GM23338 (cell line): ENCODE data around the gene ZNF727. TPM values are rescaled to one million over a fixed set of nuclear protein-coding genes. Genes with fewer than 3 reads are reported as not detected.
"Not testable (repeated sequence)": the region's sequence is repeated elsewhere in the genome, so short reads cannot be mapped to it uniquely, and the experiment has no call there.

Experiments used
- ATAC-seq: fragments of 200-7000 bp; cut with Tn5 transposase; 3 replicates; pipeline ENCODE4 v1.9.1; 2020
- DNase-seq: peaks from one replicate; pipeline ENCODE4 v3.0.0-alpha.2; 2015; ENCODE audit warnings: low spot score
- H2AFZ ChIP-seq: fragments of 200-600 bp; sonication (generic); 2 replicates; pipeline ENCODE4 v1.8.0; 2016; ENCODE audit warnings: antibody characterized with exemption, mild to moderate bottlenecking, moderate library complexity
- H3F3A ChIP-seq: fragments of 200-600 bp; sonication (generic); replicated peaks from 2 replicates; pipeline ENCODE4 v1.8.0; 2017; ENCODE audit warnings: antibody characterized with exemption, mixed run types, low read depth
- H3K27ac ChIP-seq: fragments of 200-600 bp; sonication (generic); 2 replicates; pipeline ENCODE4 v1.6.1; 2016; ENCODE audit warnings: low read depth
- H3K27me3 ChIP-seq: fragments of 200-600 bp; sonication (generic); 2 replicates; pipeline ENCODE4 v1.8.0; 2016; ENCODE audit warnings: mild to moderate bottlenecking, mixed run types, moderate library complexity; ENCODE audit not compliant: insufficient read depth
- H3K36me3 ChIP-seq: fragments of 200-600 bp; sonication (generic); 2 replicates; pipeline ENCODE4 v1.8.0; 2016; ENCODE audit warnings: mild to moderate bottlenecking; ENCODE audit not compliant: insufficient read depth
- H3K4me1 ChIP-seq: fragments of 200-600 bp; sonication (generic); 2 replicates; pipeline ENCODE4 v1.8.0; 2016; ENCODE audit warnings: mild to moderate bottlenecking, moderate library complexity; ENCODE audit not compliant: insufficient read depth
- H3K4me2 ChIP-seq: fragments of 200-600 bp; sonication (generic); 2 replicates; pipeline ENCODE4 v1.7.1; 2017; ENCODE audit warnings: mixed run types
- H3K4me3 ChIP-seq: fragments of 200-600 bp; sonication (generic); 2 replicates; pipeline ENCODE4 v1.6.1; 2016; ENCODE audit warnings: mixed run types
- H3K79me2 ChIP-seq: fragments of 200-600 bp; sonication (generic); replicated peaks from 2 replicates; pipeline ENCODE4 v1.8.0; 2017; ENCODE audit warnings: mild to moderate bottlenecking; ENCODE audit not compliant: insufficient read depth
- H3K9me2 ChIP-seq: fragments of 200-600 bp; sonication (generic); 2 replicates; pipeline ENCODE4 v1.8.0; 2017; ENCODE audit not compliant: insufficient read depth
- H4K20me1 ChIP-seq: fragments of 200-600 bp; sonication (generic); replicated peaks from 2 replicates; pipeline ENCODE4 v1.8.0; 2017; ENCODE audit warnings: mild to moderate bottlenecking; ENCODE audit not compliant: insufficient read depth
- H3K27ac Mint-ChIP-seq: 2 replicates; pipeline ENCODE4 v1.8.0; 2020; ENCODE audit warnings: inconsistent platforms, mild to moderate bottlenecking, moderate library complexity, mixed read lengths
- H3K27me3 Mint-ChIP-seq: 3 replicates; pipeline ENCODE4 v1.8.0; 2022; ENCODE audit warnings: low read depth, mild to moderate bottlenecking, moderate library complexity, mixed read lengths, inconsistent platforms; ENCODE audit not compliant: insufficient read depth, poor library complexity
- H3K36me3 Mint-ChIP-seq: 3 replicates; pipeline ENCODE4 v1.8.0; 2021; ENCODE audit warnings: low read depth, mild to moderate bottlenecking, inconsistent platforms, moderate library complexity, mixed read lengths
- H3K4me1 Mint-ChIP-seq: 3 replicates; pipeline ENCODE4 v1.8.0; 2020; ENCODE audit warnings: mild to moderate bottlenecking, inconsistent platforms, mixed read lengths
- H3K4me3 Mint-ChIP-seq: 3 replicates; pipeline ENCODE4 v1.8.0; 2021; ENCODE audit warnings: moderate library complexity, mild to moderate bottlenecking, inconsistent platforms, mixed read lengths
- H3K9me3 Mint-ChIP-seq: 3 replicates; pipeline ENCODE4 v1.8.0; 2020; ENCODE audit warnings: moderate library complexity, mild to moderate bottlenecking, inconsistent platforms, mixed read lengths
- CREB1 ChIP-seq: fragments of 250-450 bp; sonication (Bioruptor Pico); IDR thresholded peaks from 2 replicates; pipeline ENCODE4 v1.5.0; 2020; ENCODE audit warnings: low read depth, mild to moderate bottlenecking, moderate library complexity
- POLR2AphosphoS5 ChIP-seq: IDR thresholded peaks from 2 replicates; pipeline ENCODE4 v1.6.1; 2016; ENCODE audit warnings: antibody characterized with exemption, low read depth
- REST ChIP-seq: IDR thresholded peaks from one replicate; pipeline ENCODE4 v1.6.1; 2018; ENCODE audit warnings: antibody characterized with exemption; ENCODE audit not compliant: unreplicated experiment
- ZNF462 ChIP-seq: fragments of 250-450 bp; sonication (Bioruptor Pico); IDR thresholded peaks from 2 replicates; pipeline ENCODE4 v1.5.0; 2020; ENCODE audit warnings: mild to moderate bottlenecking, moderate library complexity
- polyA plus RNA-seq: library from polyadenylated mRNA; unstranded; fragments of >200 nt; fragmentation: Nextera tagmentation; extraction: Ambion mirVana; gene quantifications from 2 replicates; pipeline ENCODE4 v1.2.1, GENCODE V29; 2016
- total RNA-seq: library from RNA; depleted of rRNA; stranded (reverse); fragments of >200 nt; shearing (Covaris generic); gene quantifications from 2 replicates; pipeline ENCODE4 v1.2.3, GENCODE V29; 2014

The ZNF727 gene
- total and polyA plus RNA-seq, 2 experiments from 2014 or later: not detected

- no peak for TF ChIP-seq ZNF462 (CRISPR knock-in tag)
- no peak for TF ChIP-seq CREB1 (CRISPR knock-in tag)
- TF ChIP-seq POLR2AphosphoS5: no peak
- no peak for TF ChIP-seq REST
Measured at GRCh38 chr7:63998549-63998948, 46.7 kb upstream of the ZNF727 start, which contains the start of gene ZNF722 (continued).

- H4K20me1 ChIP-seq, H3K4me2 ChIP-seq, H3K79me2 ChIP-seq, H2AFZ ChIP-seq, H3K27ac Mint-ChIP-seq, H3K4me1 Mint-ChIP-seq, H3K36me3 ChIP-seq, DNase-seq, H3K9me2 ChIP-seq, H3K27ac ChIP-seq, H3K27me3 Mint-ChIP-seq, H3K4me1 ChIP-seq, H3K27me3 ChIP-seq, H3F3A ChIP-seq, H3K4me3 ChIP-seq, H3K4me3 Mint-ChIP-seq, ATAC-seq: not testable (repeated sequence)
- peaks cover 29% of the 10 kb centered on the region for H3K36me3 Mint-ChIP-seq
- peaks cover 87% of the 10 kb centered on the region for H3K9me3 Mint-ChIP-seq
Measured at GRCh38 chr7:64015496-64015895, 29.7 kb upstream of the ZNF727 start.
